ENCODE data around the gene CCDC28B.

DNA sequence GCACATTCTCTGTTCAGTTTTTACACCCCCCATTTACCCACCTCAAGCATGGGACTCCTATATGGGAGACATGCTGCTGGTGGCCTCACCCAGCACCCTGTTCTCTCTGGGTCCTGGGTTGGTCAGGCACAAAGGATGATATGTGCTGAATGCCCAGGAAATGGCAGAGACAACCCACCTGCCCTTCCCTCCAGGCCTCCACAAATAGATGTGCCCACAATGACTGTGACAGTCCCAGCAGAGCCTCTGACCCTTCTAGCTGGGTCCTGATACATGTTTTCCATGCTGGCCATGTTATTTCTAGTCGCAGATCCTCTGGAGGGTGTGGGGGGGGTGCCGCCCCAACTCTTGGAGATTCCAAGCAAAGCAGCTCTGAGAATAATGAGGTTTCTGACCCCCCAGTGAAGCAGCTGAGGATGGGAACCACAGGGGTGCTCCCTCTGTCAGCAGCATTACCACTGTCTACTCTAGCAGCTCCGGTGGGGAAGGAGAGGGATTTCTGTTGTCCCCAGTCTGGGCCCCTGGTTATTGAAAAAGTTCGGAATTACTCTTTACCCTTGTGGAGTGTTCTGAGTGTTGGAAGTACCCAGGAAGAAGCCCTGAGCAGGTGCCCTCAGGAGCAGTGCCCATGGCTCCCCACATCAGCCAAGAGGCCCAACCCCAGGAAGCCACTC lies 1.2 kb upstream of the CCDC28B start:
- TF ChIP-seq USF2 (IDR thresholded peaks at IDR 0.05; ENCODE audit: borderline replicate concordance, low read depth, low read length) (no peak), REST (IDR thresholded peaks at IDR 0.05; ENCODE audit: low read depth, low read length) (no peak), TAF1 (IDR thresholded peaks at IDR 0.05; ENCODE audit: borderline replicate concordance, low read depth, low read length) (no peak), TCF12 (IDR thresholded peaks at IDR 0.05) (no peak), EP300 (IDR thresholded peaks at IDR 0.05; ENCODE audit: borderline replicate concordance in 1 of 2, low read depth in 1 of 2, low read length in 1 of 2) (no peak), USF1 (IDR thresholded peaks at IDR 0.05; ENCODE audit: borderline replicate concordance, low read depth) (no peak)
- TF ChIP-seq, protein P1, sequence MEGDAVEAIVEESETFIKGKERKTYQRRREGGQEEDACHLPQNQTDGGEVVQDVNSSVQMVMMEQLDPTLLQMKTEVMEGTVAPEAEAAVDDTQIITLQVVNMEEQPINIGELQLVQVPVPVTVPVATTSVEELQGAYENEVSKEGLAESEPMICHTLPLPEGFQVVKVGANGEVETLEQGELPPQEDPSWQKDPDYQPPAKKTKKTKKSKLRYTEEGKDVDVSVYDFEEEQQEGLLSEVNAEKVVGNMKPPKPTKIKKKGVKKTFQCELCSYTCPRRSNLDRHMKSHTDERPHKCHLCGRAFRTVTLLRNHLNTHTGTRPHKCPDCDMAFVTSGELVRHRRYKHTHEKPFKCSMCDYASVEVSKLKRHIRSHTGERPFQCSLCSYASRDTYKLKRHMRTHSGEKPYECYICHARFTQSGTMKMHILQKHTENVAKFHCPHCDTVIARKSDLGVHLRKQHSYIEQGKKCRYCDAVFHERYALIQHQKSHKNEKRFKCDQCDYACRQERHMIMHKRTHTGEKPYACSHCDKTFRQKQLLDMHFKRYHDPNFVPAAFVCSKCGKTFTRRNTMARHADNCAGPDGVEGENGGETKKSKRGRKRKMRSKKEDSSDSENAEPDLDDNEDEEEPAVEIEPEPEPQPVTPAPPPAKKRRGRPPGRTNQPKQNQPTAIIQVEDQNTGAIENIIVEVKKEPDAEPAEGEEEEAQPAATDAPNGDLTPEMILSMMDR (IDR thresholded peaks at IDR 0.05): no peak

Data from SK-N-SH (cell line).